Measurements from ENCODE around the gene SASH3.
"Not testable (repeated sequence)": the region's sequence is repeated elsewhere in the genome, so short reads cannot be mapped to it uniquely, and the experiment has no call there.

The SASH3 gene

GRCh38 chrX:129779747-129780146 is at the start of gene SASH3:
TSS of gene SASH3 (plus strand) at chrX:129779949. CDS start at chrX:129780098, 149 bp downstream.
- in situ Hi-C loops (cut with HindIII; ENCODE audit: low sequenced_read_pairs): no loop called here

- in situ Hi-C loops (cut with HindIII; ENCODE audit: low sequenced_read_pairs): loop anchor here (5.0 kb wide), 1 partner anchor 54 kb away; no protein-coding TSS in a partner anchor
Measured at GRCh38 chrX:129731228-129731627, 48.5 kb upstream of the SASH3 start.

- in situ Hi-C loops (cut with HindIII; ENCODE audit: low sequenced_read_pairs): loop anchor here (5.0 kb wide), 1 partner anchor 56 kb away; no protein-coding TSS in a partner anchor
Measured at GRCh38 chrX:129732857-129733256, 46.9 kb upstream of the SASH3 start.

GRCh38 chrX:129733335-129733734 is 46.4 kb upstream of the SASH3 start:
- in situ Hi-C loops (cut with HindIII; ENCODE audit: low sequenced_read_pairs): loop anchor here (5.0 kb wide), 1 partner anchor 56 kb away; no protein-coding TSS in a partner anchor

GRCh38 chrX:129736491-129736890 is 43.3 kb upstream of the SASH3 start:
- in situ Hi-C loops (cut with HindIII; ENCODE audit: low sequenced_read_pairs): no loop called here

- in situ Hi-C loops (cut with HindIII; ENCODE audit: low sequenced_read_pairs): no loop called here
Measured at GRCh38 chrX:129737916-129738315, 41.8 kb upstream of the SASH3 start.

GRCh38 chrX:129738466-129739308 is 41.1 kb upstream of the SASH3 start, which contains the start of gene XPNPEP2:
TSS of gene XPNPEP2 (plus strand) at chrX:129738979. CDS start at chrX:129739214, 235 bp downstream.
- in situ Hi-C loops (cut with HindIII; ENCODE audit: low sequenced_read_pairs): no loop called here

GRCh38 chrX:129739578-129739977 is 40.2 kb upstream of the SASH3 start:
- in situ Hi-C loops (cut with HindIII; ENCODE audit: low sequenced_read_pairs): no loop called here

GRCh38 chrX:129741880-129742758 is 37.6 kb upstream of the SASH3 start:
- in situ Hi-C loops (cut with HindIII; ENCODE audit: low sequenced_read_pairs): no loop called here

- in situ Hi-C loops (cut with HindIII; ENCODE audit: low sequenced_read_pairs): not testable (repeated sequence)
Measured at GRCh38 chrX:129742759-129743152, 37.0 kb upstream of the SASH3 start.

GRCh38 chrX:129743821-129744220 is 35.9 kb upstream of the SASH3 start:
- in situ Hi-C loops (cut with HindIII; ENCODE audit: low sequenced_read_pairs): no loop called here

- in situ Hi-C loops (cut with HindIII; ENCODE audit: low sequenced_read_pairs): no loop called here
Measured at GRCh38 chrX:129744861-129745321, 34.9 kb upstream of the SASH3 start.

GRCh38 chrX:129746557-129747470 is 32.9 kb upstream of the SASH3 start:
- in situ Hi-C loops (cut with HindIII; ENCODE audit: low sequenced_read_pairs): no loop called here

- in situ Hi-C loops (cut with HindIII; ENCODE audit: low sequenced_read_pairs): no loop called here
Measured at GRCh38 chrX:129747533-129747932, 32.2 kb upstream of the SASH3 start.

- in situ Hi-C loops (cut with HindIII; ENCODE audit: low sequenced_read_pairs): no loop called here
Measured at GRCh38 chrX:129748305-129748704, 31.4 kb upstream of the SASH3 start.

GRCh38 chrX:129749069-129749468 is 30.7 kb upstream of the SASH3 start:
- in situ Hi-C loops (cut with HindIII; ENCODE audit: low sequenced_read_pairs): no loop called here

- in situ Hi-C loops (cut with HindIII; ENCODE audit: low sequenced_read_pairs): no loop called here
Measured at GRCh38 chrX:129750971-129751370, 28.8 kb upstream of the SASH3 start.

GRCh38 chrX:129754056-129755024 is 25.4 kb upstream of the SASH3 start:
- in situ Hi-C loops (cut with HindIII; ENCODE audit: low sequenced_read_pairs): no loop called here

Measured in endothelial cell of hepatic sinusoid (primary cell).